ENCODE results near the gene HMGCS2. TPM values are rescaled to one million over a fixed set of nuclear protein-coding genes. Genes with fewer than 3 reads are reported as not detected.

Gene HMGCS2
- total RNA-seq, 1 experiment from 2014 or later: not detected

- H3K9me3 ChIP-seq (ENCODE audit: low read length): no peaks in the 10 kb centered on the region
- no peaks in the 10 kb centered on the region for H3K36me3 ChIP-seq (ENCODE audit: insufficient read depth, low read length)
- no peaks in the 10 kb centered on the region for H3K9me2 ChIP-seq (replicated peaks; ENCODE audit: insufficient read depth, low read length)
- no peak overlapping the region for H3K27ac ChIP-seq (ENCODE audit: low read length)
- no peaks in the 10 kb centered on the region for H3K27me3 ChIP-seq (ENCODE audit: low read length)
- no peaks in the 10 kb centered on the region for H4K20me1 ChIP-seq (ENCODE audit: insufficient read depth, low read depth, low read length)
- H3K9ac ChIP-seq (ENCODE audit: low read length): no peak overlapping the region
- H2AFZ ChIP-seq (ENCODE audit: low read length): no peak overlapping the region
- no peaks in the 10 kb centered on the region for H3K4me1 ChIP-seq (ENCODE audit: low read length)
- no peak for DNase-seq
- no peak overlapping the region for H3K4me2 ChIP-seq (ENCODE audit: low read depth, low read length, poor library complexity, severe bottlenecking)
- no peaks in the 10 kb centered on the region for H3K79me2 ChIP-seq (ENCODE audit: low read length)
- H3K4me3 ChIP-seq (ENCODE audit: low read length): no peak overlapping the region
These were observed 64.8 kb downstream of the HMGCS2 start for GRCh38 chr1:119703666-119704450.

DNA sequence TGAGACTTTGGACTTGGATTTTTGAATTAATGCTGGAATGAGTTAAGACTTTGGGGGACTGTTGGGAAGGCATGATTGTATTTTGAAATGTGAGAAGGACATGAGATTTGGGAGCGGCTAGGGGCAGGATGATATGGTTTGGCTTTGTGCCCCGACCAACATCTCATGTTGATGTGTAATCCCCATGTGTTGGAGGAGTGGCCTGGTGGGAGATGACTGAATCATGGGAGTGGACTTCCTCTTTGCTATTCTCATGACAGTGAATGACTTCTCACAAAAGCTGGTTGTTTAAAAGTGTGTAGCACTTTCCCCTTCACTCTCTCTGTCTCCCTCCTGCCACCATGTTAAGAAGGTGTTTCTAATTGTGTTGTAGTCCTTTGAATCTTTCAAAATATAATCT is 66.3 kb downstream of the HMGCS2 start:
- Histone ChIP-seq H3K4me1 (ENCODE audit: low read length) (no peaks in the 10 kb centered on the region), H3K9me2 (replicated peaks; ENCODE audit: insufficient read depth, low read length) (no peaks in the 10 kb centered on the region), H3K36me3 (ENCODE audit: insufficient read depth, low read length) (no peaks in the 10 kb centered on the region), H2AFZ (ENCODE audit: low read length) (no peak overlapping the region), H3K27ac (ENCODE audit: low read length) (no peak overlapping the region), H3K27me3 (ENCODE audit: low read length) (no peaks in the 10 kb centered on the region), H3K4me2 (ENCODE audit: low read depth, low read length, poor library complexity, severe bottlenecking) (no peak overlapping the region), H4K20me1 (ENCODE audit: insufficient read depth, low read depth, low read length) (no peaks in the 10 kb centered on the region), H3K9me3 (ENCODE audit: low read length) (no peaks in the 10 kb centered on the region), H3K9ac (ENCODE audit: low read length) (no peak overlapping the region), H3K4me3 (ENCODE audit: low read length) (no peak overlapping the region), H3K79me2 (ENCODE audit: low read length) (no peaks in the 10 kb centered on the region)
- DNase-seq: no peak

DNA sequence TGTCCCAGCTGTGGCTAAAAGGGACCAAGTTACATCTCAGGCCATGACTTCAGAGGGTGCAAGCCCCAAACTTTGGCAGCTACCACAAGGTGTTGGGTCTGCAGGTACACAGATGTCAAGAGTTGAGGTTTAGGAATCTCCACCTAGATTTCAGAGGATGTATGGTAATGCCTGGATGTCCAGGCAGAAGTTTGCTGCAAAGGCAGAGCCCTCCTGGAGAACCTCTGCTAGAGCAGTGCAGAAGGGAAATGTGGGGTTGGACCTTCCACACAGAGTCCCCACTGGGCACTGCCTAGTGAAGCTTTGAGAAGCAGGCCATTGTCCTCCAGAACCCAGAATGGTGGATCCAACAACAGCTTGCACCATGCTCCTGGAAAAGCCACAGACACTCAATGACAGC is 67.0 kb downstream of the HMGCS2 start:
- H3K9me2 ChIP-seq (replicated peaks; ENCODE audit: insufficient read depth, low read length): no peaks in the 10 kb centered on the region
- H4K20me1 ChIP-seq (ENCODE audit: insufficient read depth, low read depth, low read length): no peaks in the 10 kb centered on the region
- H3K4me1 ChIP-seq (ENCODE audit: low read length): no peaks in the 10 kb centered on the region
- no peaks in the 10 kb centered on the region for H3K79me2 ChIP-seq (ENCODE audit: low read length)
- no peak overlapping the region for H3K27ac ChIP-seq (ENCODE audit: low read length)
- no peak for DNase-seq
- H3K4me3 ChIP-seq (ENCODE audit: low read length): no peak overlapping the region
- H3K4me2 ChIP-seq (ENCODE audit: low read depth, low read length, poor library complexity, severe bottlenecking): no peak overlapping the region
- no peak overlapping the region for H2AFZ ChIP-seq (ENCODE audit: low read length)
- no peaks in the 10 kb centered on the region for H3K9me3 ChIP-seq (ENCODE audit: low read length)
- no peaks in the 10 kb centered on the region for H3K36me3 ChIP-seq (ENCODE audit: insufficient read depth, low read length)
- H3K9ac ChIP-seq (ENCODE audit: low read length): no peak overlapping the region
- H3K27me3 ChIP-seq (ENCODE audit: low read length): no peaks in the 10 kb centered on the region

DNA sequence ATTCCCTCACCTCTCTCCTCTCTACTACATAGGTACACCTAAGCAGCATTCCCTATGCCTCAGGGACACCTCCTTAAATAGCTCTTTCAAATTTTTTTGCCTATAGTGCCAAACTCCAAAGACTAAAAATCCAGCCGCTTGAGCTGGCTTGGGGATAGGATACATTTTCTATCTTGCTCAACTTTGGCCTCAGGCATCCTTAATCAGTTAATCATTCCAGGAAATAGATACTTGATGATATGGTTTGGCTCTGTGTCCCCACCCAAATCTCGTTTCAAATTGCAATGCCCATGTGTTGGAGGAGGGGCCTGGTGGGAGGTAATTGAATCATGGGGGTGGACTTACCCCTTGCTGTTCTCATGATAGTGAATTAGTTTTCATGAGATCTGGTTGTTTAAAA is 68.4 kb downstream of the HMGCS2 start:
- no peaks in the 10 kb centered on the region for H3K27me3 ChIP-seq (ENCODE audit: low read length)
- no peak overlapping the region for H2AFZ ChIP-seq (ENCODE audit: low read length)
- no peaks in the 10 kb centered on the region for H4K20me1 ChIP-seq (ENCODE audit: insufficient read depth, low read depth, low read length)
- H3K9me3 ChIP-seq (ENCODE audit: low read length): no peaks in the 10 kb centered on the region
- no peaks in the 10 kb centered on the region for H3K4me1 ChIP-seq (ENCODE audit: low read length)
- no peak for DNase-seq
- no peak overlapping the region for H3K4me3 ChIP-seq (ENCODE audit: low read length)
- H3K9me2 ChIP-seq (replicated peaks; ENCODE audit: insufficient read depth, low read length): no peaks in the 10 kb centered on the region
- H3K4me2 ChIP-seq (ENCODE audit: low read depth, low read length, poor library complexity, severe bottlenecking): no peak overlapping the region
- no peaks in the 10 kb centered on the region for H3K79me2 ChIP-seq (ENCODE audit: low read length)
- no peak overlapping the region for H3K9ac ChIP-seq (ENCODE audit: low read length)
- H3K27ac ChIP-seq (ENCODE audit: low read length): no peak overlapping the region
- no peaks in the 10 kb centered on the region for H3K36me3 ChIP-seq (ENCODE audit: insufficient read depth, low read length)

Other genes with a start within 250 kb of the HMGCS2 start
- not detected in 2 replicates for gene ZNF697, start 120.6 kb downstream of the HMGCS2 start, total RNA-seq (2014; rRNA removed; shearing (Covaris generic); ENCODE audit: low replicate concordance)
- gene PHGDH, start 57.0 kb downstream of the HMGCS2 start, total RNA-seq (2014; rRNA removed; shearing (Covaris generic); ENCODE audit: low replicate concordance): 16.3 and 20.5 TPM in 2 replicates
- not detected in 2 replicates for gene REG4, start 42.6 kb upstream of the HMGCS2 start, total RNA-seq (2014; rRNA removed; shearing (Covaris generic); ENCODE audit: low replicate concordance)
- not detected in 2 replicates for gene ADAM30, start 127.6 kb upstream of the HMGCS2 start, total RNA-seq (2014; rRNA removed; shearing (Covaris generic); ENCODE audit: low replicate concordance)

All from Karpas-422 (cell line).